Measurements from ENCODE around the gene CRTC3.

The CRTC3 gene

DNA sequence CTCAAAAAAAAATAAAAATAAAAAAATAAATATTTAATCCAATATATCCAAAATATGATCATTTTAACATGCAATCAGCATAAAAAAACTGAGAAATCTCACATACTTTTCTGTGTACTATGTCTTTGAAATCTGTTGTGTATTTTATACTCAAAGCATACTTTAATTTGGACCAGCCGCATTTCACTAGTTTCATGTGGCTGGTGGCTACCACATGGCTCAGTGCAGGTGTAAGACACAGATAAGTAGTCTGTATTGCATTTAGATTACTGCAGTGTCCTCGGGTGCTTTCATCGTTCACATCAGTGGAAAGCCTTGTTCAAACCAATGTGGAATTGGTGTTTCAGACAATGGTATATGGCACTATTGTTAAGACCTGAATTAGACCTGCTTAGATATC, 11.0 kb downstream of the CRTC3 start:
- Histone ChIP-seq H3K4me3 (no peak overlapping the region), H3K4me1 (peaks cover 0 to 48% (median 7%) of the 10 kb centered on the region in 4 donors), H3K9me3 (no peaks in the 10 kb centered on the region), H3K27me3 (no peaks in the 10 kb centered on the region), H3K27ac (no peak overlapping the region), H3K36me3 (peaks cover 12 to 27% (median 24%) of the 10 kb centered on the region in 3 donors)
- no peak for DNase-seq
- TF ChIP-seq, protein P1, sequence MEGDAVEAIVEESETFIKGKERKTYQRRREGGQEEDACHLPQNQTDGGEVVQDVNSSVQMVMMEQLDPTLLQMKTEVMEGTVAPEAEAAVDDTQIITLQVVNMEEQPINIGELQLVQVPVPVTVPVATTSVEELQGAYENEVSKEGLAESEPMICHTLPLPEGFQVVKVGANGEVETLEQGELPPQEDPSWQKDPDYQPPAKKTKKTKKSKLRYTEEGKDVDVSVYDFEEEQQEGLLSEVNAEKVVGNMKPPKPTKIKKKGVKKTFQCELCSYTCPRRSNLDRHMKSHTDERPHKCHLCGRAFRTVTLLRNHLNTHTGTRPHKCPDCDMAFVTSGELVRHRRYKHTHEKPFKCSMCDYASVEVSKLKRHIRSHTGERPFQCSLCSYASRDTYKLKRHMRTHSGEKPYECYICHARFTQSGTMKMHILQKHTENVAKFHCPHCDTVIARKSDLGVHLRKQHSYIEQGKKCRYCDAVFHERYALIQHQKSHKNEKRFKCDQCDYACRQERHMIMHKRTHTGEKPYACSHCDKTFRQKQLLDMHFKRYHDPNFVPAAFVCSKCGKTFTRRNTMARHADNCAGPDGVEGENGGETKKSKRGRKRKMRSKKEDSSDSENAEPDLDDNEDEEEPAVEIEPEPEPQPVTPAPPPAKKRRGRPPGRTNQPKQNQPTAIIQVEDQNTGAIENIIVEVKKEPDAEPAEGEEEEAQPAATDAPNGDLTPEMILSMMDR (IDR thresholded peaks at IDR 0.05): no peak
- intact Hi-C loops (cut with DNase I; ENCODE audit: low total_unique reads): no loop called here

DNA sequence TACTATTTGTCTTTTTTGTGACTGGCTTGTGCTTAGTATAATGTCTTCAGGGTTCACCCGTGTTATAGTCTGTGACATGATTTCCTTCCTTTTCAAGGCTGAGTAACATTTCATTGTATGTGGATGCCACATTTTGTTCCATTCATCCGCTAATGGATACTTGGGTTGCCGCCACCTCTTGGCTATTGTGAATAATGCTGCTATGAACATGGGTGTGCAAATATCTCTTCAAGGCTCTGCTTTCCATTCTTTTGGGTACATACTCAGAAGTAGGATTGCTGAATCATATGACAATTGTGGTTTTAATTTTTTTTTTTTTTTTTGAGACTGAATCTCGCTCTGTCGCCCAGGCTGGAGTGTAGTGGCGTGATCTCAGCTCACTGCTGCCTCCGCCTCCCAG, 15.4 kb downstream of the CRTC3 start:
- Histone ChIP-seq H3K36me3 (peaks cover 20 to 23% (median 21%) of the 10 kb centered on the region in 3 donors), H3K9me3 (no peaks in the 10 kb centered on the region), H3K27ac (no peak overlapping the region), H3K27me3 (no peaks in the 10 kb centered on the region), H3K4me1 (peaks cover 0 to 22% (median 1%) of the 10 kb centered on the region in 4 donors), H3K4me3 (no peak overlapping the region)
- intact Hi-C loops (cut with DNase I; ENCODE audit: low total_unique reads): no loop called here
- no peak for DNase-seq
- TF ChIP-seq, protein P1 (IDR thresholded peaks at IDR 0.05): no peak

DNA sequence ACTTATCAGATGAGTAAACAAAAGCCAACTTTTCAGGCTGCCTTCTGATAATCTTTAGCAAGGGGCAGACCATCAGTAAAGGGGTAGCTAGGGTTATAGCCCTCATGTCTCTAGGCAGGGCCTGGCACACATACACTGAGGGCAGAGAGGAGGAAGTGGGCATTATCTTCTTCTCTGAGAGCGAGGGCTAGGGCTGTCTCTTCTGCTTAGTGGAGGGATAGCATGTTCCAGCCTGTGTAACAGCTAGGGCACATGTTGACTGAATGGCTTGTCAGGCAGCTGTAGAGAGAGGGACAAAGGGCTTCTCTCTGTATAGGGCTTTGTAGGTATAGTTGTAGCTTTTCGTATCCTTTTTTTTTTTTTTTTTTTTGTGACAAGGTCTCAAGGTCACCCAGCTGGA, 17.8 kb downstream of the CRTC3 start:
- Histone ChIP-seq H3K4me1 (peaks cover 0 to 31% (median 15%) of the 10 kb centered on the region in 4 donors), H3K27ac (peak overlapping the region in 1 of 2 donors; percentile 15), H3K9me3 (no peaks in the 10 kb centered on the region), H3K36me3 (peaks cover 8 to 20% (median 13%) of the 10 kb centered on the region in 3 donors), H3K4me3 (no peak overlapping the region), H3K27me3 (no peaks in the 10 kb centered on the region)
- TF ChIP-seq, protein P1 (IDR thresholded peaks at IDR 0.05): no peak
- no peak for DNase-seq
- intact Hi-C loops (cut with DNase I; ENCODE audit: low total_unique reads): no loop called here

DNA sequence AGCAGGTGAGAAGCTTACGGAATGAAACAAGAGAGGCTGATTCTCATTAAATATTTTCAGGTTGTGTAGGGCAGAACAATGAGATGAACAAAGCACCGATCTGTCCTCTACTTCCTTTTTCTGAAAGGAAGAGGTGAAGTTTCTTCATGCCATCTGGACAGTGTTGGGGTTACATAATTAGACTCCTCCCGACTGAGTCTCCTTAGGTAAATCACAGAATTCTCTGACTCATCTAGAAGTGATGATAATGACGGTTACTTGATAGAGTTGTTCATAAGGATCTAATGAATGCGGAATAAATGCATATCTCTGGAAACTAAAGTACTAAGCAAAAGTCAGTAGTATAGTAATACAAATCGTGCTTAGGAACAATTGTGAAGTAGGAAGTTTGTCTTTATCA, 21.2 kb downstream of the CRTC3 start:
- Histone ChIP-seq H3K9me3 (no peaks in the 10 kb centered on the region), H3K36me3 (peaks cover 0 to 8% (median 4%) of the 10 kb centered on the region in 3 donors), H3K4me3 (no peak overlapping the region), H3K27ac (peak overlapping the region in 1 of 2 donors; percentile 85), H3K27me3 (no peaks in the 10 kb centered on the region), H3K4me1 (peaks cover 0 to 64% (median 32%) of the 10 kb centered on the region in 4 donors)
- TF ChIP-seq, protein P1 (IDR thresholded peaks at IDR 0.05): no peak
- no peak for DNase-seq
- intact Hi-C loops (cut with DNase I; ENCODE audit: low total_unique reads): no loop called here

DNA sequence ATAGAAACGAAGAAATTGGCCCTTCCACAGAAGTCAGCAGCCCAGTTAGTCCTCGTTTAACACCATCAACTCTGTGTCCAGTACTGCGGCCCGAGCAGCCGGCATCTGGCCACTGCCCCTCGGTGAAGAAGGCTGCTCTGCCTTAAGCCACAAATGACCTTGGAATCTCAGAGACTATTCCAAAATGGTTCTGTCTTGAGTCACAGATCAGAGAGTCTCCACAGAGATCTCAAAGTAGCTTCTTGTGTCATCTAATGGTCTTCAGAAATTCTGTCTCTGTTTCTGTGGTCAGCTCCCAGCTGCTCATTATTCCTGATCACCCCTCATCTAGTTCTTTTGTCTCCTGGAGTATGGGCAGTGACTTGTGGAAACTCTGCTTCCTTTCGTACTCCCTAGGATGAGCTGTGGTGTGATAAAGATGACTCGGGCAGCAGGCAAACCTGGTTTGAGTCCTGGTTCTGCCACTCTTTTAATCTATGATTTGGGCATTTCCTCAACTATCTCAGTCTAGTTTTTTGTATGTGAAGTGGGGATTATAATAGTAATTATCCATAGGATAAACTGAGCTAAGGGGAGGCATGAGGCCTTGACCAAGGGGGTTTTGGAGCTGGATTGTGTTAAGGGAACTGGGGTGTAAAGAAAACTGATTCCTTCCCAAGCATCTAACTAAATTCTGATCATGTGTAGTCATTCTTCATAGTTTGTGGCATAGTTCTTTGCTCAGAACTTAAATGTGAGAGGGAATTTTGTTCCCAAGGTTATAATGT, 22.6 kb downstream of the CRTC3 start:
- Histone ChIP-seq H3K9me3 (no peaks in the 10 kb centered on the region), H3K36me3 (peaks cover 0 to 8% (median 4%) of the 10 kb centered on the region in 3 donors), H3K4me1 (peaks cover 0 to 70% (median 38%) of the 10 kb centered on the region in 4 donors), H3K27ac (peak overlapping the region; percentile 79 to 85), H3K4me3 (no peak overlapping the region), H3K27me3 (no peaks in the 10 kb centered on the region)
- TF ChIP-seq, protein P1 (IDR thresholded peaks at IDR 0.05): no peak
- no peak for DNase-seq
- intact Hi-C loops (cut with DNase I; ENCODE audit: low total_unique reads): no loop called here

All from tibial artery (tissue), 4 donors.